IPS-20b (cell line): Measurements from ENCODE around the gene PIP5K1C.

ENCODE experiments used
- H3K27ac ChIP-seq: one replicate; pipeline ENCODE4 v1.5.1; 2013; ENCODE audit warnings: low read length
- H3K27me3 ChIP-seq: 2 replicates; pipeline ENCODE4 v1.6.1; 2013; ENCODE audit warnings: mild to moderate bottlenecking, low read length, inconsistent platforms; ENCODE audit not compliant: insufficient read depth
- H3K36me3 ChIP-seq: 2 replicates; pipeline ENCODE4 v1.6.1; 2013; ENCODE audit warnings: low read depth, mild to moderate bottlenecking, inconsistent platforms, low read length, moderate library complexity; ENCODE audit not compliant: insufficient read depth
- H3K4me1 ChIP-seq: 2 replicates; pipeline ENCODE4 v1.6.1; 2013; ENCODE audit warnings: mild to moderate bottlenecking, control low read depth, inconsistent platforms, low read length, moderate library complexity; ENCODE audit not compliant: insufficient read depth
- H3K4me3 ChIP-seq: 2 replicates; pipeline ENCODE4 v1.5.1; 2013; ENCODE audit warnings: mild to moderate bottlenecking, low read length, inconsistent platforms
- H3K9ac ChIP-seq: 2 replicates; pipeline ENCODE4 v1.6.1; 2013; ENCODE audit warnings: low read depth, mild to moderate bottlenecking, inconsistent platforms, low read length, moderate library complexity
- H3K9me3 ChIP-seq: 2 replicates; pipeline ENCODE4 v1.6.1; 2013; ENCODE audit warnings: mild to moderate bottlenecking, low read depth, low read length, inconsistent platforms; ENCODE audit not compliant: insufficient read depth

The PIP5K1C gene

DNA sequence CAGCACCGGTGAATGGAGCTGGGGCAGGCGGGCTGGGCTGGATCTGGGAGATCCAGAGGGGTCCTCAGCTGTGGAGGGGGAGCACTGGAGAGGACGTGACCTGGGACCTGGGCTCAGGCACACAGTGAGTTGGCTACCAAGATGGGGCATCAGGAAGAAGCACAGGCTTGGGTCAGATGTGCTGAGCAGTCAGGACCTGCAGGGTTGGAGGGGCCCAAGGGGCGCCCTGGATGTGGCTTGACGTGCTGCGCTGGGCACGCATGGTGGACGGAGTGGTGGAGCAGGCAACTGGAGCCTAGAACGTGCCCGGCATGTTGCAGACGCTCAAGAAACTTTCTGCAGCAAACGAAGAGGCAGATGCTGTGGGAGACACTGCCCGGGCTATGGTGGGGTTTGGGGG is 20.7 kb downstream of the PIP5K1C start:
- H3K9ac ChIP-seq, result no peak overlapping the region
- peaks cover 9% of the 10 kb centered on the region for H3K4me1 ChIP-seq
- no peak overlapping the region for H3K4me3 ChIP-seq
- no peaks in the 10 kb centered on the region for H3K27me3 ChIP-seq
- H3K9me3 ChIP-seq, result peaks cover 4% of the 10 kb centered on the region
- no peak overlapping the region for H3K27ac ChIP-seq
- H3K36me3 ChIP-seq, result peaks cover 6% of the 10 kb centered on the region

DNA sequence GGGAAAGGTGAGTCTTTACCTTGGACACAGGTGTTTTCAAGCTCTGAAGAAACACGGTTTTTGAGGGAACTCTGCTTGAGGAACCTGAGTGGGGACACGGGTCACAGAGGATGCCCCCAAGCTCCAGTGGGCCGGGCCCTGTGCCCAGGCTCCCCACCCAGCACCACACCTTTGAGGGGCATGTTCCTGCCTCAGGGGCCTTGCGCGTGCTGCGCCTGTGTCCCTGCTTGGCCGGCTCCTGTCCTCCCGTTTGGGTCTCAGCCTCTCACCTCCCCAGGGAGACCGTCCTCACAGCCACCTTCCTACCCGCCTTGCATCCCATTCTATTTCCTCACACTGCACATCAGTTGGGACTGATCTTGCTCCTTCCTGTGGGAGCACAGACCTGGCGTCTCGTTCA is 21.1 kb downstream of the PIP5K1C start:
- no peaks in the 10 kb centered on the region for H3K27me3 ChIP-seq
- no peak overlapping the region for H3K9ac ChIP-seq
- no peak overlapping the region for H3K4me3 ChIP-seq
- peaks cover 9% of the 10 kb centered on the region for H3K4me1 ChIP-seq
- no peak overlapping the region for H3K27ac ChIP-seq
- no peaks in the 10 kb centered on the region for H3K9me3 ChIP-seq
- H3K36me3 ChIP-seq, result peaks cover 1% of the 10 kb centered on the region; the same call in 1 of the 2 replicates

- H3K9ac ChIP-seq, result no peak overlapping the region
- no peaks in the 10 kb centered on the region for H3K9me3 ChIP-seq
- no peaks in the 10 kb centered on the region for H3K27me3 ChIP-seq
- H3K4me1 ChIP-seq, result peaks cover 6% of the 10 kb centered on the region
- no peak overlapping the region for H3K4me3 ChIP-seq
- no peak overlapping the region for H3K27ac ChIP-seq
- H3K36me3 ChIP-seq, result no peaks in the 10 kb centered on the region
These were observed 22.1 kb downstream of the PIP5K1C start for GRCh38 chr19:3678188-3678587.

DNA sequence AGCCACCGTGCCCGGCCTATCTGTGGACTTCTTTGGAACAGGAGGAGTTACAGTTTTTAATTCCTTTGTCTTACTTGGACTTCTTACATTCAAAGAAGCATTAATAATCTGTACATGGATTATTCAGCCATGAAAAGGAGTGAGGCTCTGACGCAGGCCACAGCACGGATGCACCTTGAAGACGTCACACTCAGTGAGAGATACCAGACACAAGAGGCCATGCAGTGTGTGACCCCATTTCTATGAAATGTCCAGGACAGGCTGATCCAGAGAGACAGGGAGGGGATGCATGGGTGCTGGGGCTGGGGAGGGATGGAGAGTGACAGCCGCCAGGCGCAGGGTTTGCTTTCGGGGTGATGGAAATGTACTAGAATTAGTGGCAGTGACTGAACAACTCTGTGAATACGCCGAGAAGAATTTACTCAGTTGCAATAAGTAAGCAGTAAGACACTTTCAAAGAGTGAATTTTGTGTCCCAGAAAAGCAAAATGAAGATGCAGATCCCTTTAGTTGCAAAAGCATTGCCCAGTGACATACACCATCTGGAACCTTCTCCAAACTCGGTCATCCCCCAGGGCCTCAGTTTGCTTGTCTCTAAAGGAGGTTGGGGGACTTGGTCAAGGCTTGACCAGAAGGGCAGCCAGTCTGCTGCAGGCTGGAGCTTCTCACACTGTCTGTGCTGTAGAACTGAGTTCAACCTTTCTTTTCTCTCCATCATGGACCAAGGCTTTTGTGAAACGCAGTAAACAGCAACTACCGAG is 25.3 kb downstream of the PIP5K1C start:
- peaks cover 3% of the 10 kb centered on the region; the same call in 1 of the 2 replicates for H3K4me1 ChIP-seq
- H3K27me3 ChIP-seq, result no peaks in the 10 kb centered on the region
- no peak overlapping the region for H3K27ac ChIP-seq
- H3K4me3 ChIP-seq, result no peak overlapping the region
- H3K9ac ChIP-seq, result no peak overlapping the region
- no peaks in the 10 kb centered on the region for H3K36me3 ChIP-seq
- H3K9me3 ChIP-seq, result no peaks in the 10 kb centered on the region

DNA sequence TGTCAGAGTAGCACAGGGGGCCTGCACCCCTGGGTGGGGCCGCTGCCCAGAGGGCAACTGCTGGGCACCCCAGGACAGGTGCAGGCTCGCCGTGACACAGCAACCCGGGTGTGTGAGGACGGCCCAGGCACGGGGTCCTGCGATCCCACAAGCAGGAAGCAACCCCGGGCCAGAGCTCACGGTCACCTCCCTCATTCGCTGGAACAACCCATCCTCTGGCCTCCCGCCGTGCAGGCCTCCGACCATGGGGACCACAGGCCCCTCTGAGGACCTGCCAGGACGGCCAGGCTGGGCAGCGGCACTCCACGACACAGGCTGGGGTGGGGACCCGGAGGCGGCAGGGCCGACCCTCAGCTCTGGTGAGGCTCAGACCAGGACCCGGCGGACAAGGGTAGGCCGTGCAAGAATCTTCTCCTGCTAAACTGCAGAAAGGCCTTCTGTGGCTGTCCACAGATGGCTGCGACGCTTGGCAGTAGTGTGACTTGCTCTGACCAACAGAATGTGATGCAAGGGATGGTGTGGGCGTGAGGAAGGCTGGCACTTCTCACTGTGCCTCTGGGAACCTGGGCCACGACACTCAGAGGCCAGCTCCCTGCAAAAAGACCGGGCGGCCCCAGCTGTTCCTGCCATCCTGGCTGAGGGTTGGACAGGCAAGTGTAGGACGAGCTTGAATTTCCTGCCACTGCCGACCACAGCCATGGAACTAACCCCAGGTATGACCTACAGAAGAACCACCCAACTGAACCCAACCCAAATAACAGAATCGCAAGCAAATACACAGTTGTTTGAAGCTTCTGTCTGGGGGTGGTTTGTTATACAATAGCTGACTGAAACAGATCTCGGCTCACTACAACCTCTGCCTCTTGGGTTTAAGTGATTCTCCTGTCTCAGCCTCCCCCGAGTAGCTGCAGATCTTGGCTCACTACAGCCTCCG is 26.5 kb downstream of the PIP5K1C start:
- no peak overlapping the region for H3K9ac ChIP-seq
- no peaks in the 10 kb centered on the region for H3K27me3 ChIP-seq
- H3K9me3 ChIP-seq, result no peaks in the 10 kb centered on the region
- peaks cover 3% of the 10 kb centered on the region; the same call in 1 of the 2 replicates for H3K4me1 ChIP-seq
- H3K4me3 ChIP-seq, result no peak overlapping the region
- no peaks in the 10 kb centered on the region for H3K36me3 ChIP-seq
- H3K27ac ChIP-seq, result no peak overlapping the region

- Histone ChIP-seq H3K4me1 (peaks cover 3% of the 10 kb centered on the region; the same call in 1 of the 2 replicates), H3K9ac (no peak overlapping the region), H3K9me3 (no peaks in the 10 kb centered on the region), H3K36me3 (no peaks in the 10 kb centered on the region), H3K27ac (no peak overlapping the region), H3K4me3 (no peak overlapping the region), H3K27me3 (no peaks in the 10 kb centered on the region)
These were observed 27.3 kb downstream of the PIP5K1C start for GRCh38 chr19:3672993-3673392.

GRCh38 chr19:3672575-3672948 is 27.7 kb downstream of the PIP5K1C start:
- Histone ChIP-seq H3K9ac (no peak overlapping the region), H3K4me3 (no peak overlapping the region), H3K4me1 (peaks cover 3% of the 10 kb centered on the region; the same call in 1 of the 2 replicates), H3K36me3 (no peaks in the 10 kb centered on the region), H3K27ac (no peak overlapping the region), H3K27me3 (no peaks in the 10 kb centered on the region), H3K9me3 (no peaks in the 10 kb centered on the region)

DNA sequence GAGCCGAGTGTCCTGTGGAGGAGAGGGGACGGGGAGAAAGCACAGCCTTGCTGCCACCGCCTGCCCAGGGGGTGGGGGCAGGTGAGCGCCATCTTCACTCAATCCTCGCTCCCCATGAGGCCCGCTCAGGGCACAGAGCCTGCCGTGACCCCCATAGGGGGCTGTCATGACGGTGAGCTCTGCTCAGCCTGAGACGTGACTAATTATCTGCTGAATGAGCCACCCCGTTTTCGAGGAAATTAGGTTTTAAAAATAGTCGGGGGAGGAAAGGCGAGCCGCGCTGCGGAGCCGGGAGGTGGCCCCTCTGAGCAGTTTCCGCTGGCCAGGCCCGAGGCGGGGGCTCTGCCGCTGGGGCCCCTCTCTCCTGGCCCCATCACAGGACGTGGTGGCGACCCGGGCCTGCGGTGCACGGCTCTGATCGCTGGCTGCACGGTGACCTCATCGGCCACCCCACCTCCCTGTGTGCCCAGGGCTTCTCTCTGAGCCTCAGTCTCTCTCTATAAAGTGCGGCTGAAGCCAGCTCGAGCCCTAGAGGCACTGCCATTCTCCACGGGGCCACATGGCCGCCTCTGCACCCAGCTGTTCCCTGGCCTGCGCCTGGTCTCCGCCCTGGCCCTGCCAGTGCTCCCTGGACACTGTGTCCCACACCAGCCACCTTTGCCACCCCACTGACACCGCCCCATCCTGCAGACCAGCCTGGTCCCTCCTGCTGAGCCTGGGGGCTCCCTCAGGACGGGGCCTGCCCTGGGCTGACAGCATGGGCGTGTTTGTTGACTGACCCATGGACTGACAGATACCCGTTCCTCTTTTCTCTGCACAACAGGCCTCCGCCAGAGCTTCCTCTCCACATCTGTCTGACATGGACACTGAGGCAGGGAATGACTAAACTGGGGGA is 28.3 kb downstream of the PIP5K1C start:
- peaks cover 3% of the 10 kb centered on the region; the same call in 1 of the 2 replicates for H3K4me1 ChIP-seq
- H3K36me3 ChIP-seq, result no peaks in the 10 kb centered on the region
- H3K9me3 ChIP-seq, result no peaks in the 10 kb centered on the region
- no peaks in the 10 kb centered on the region for H3K27me3 ChIP-seq
- H3K4me3 ChIP-seq, result no peak overlapping the region
- H3K9ac ChIP-seq, result peak overlapping the region; percentile 32; the same call in 1 of the 2 replicates
- H3K27ac ChIP-seq, result no peak overlapping the region

GRCh38 chr19:3670796-3671679 is 29.2 kb downstream of the PIP5K1C start:
- Histone ChIP-seq H3K9me3 (no peaks in the 10 kb centered on the region), H3K4me3 (no peak overlapping the region), H3K36me3 (no peaks in the 10 kb centered on the region), H3K4me1 (peaks cover 3% of the 10 kb centered on the region; the same call in 1 of the 2 replicates), H3K9ac (no peak overlapping the region), H3K27ac (no peak overlapping the region), H3K27me3 (no peaks in the 10 kb centered on the region)

GRCh38 chr19:3669947-3670795 is 30.1 kb downstream of the PIP5K1C start:
- Histone ChIP-seq H3K27me3 (no peaks in the 10 kb centered on the region), H3K4me1 (peaks cover 3% of the 10 kb centered on the region; the same call in 1 of the 2 replicates), H3K4me3 (no peak overlapping the region), H3K9ac (no peak overlapping the region), H3K27ac (no peak overlapping the region), H3K9me3 (no peaks in the 10 kb centered on the region), H3K36me3 (no peaks in the 10 kb centered on the region)
